Right atrium auricular region (tissue), 2 donors: ENCODE data around the gene HDHD2. TPM values are rescaled to one million over a fixed set of nuclear protein-coding genes. Genes with fewer than 3 reads are reported as not detected.

ENCODE experiments used
- DNase-seq: peaks from one replicate; pipeline ENCODE4 v3.0.0-alpha.2; 2019; ENCODE audit warnings: low spot score
- H3K27ac ChIP-seq, 2 donors: fragments of 200-600 bp; sonication (generic); 1 replicate in 1 of 2; 2 replicates in 1 of 2; pipeline ENCODE4 v1.5.1; 2016 to 2019
- H3K27me3 ChIP-seq, 2 donors: fragments of 200-600 bp; sonication (generic); one replicate each; pipeline versions ENCODE4 v1.5.1 to v1.6.0; 2017 to 2019
- H3K36me3 ChIP-seq: fragments of 200-600 bp; sonication (generic); one replicate; pipeline ENCODE4 v1.5.1; 2016
- H3K4me1 ChIP-seq, 2 donors: fragments of 200-600 bp; sonication (generic); one replicate each; pipeline versions ENCODE4 v1.5.1 to v1.6.0; 2017 to 2019
- H3K4me3 ChIP-seq, 2 donors: fragments of 200-600 bp; sonication (generic); 1 replicate in 1 of 2; 2 replicates in 1 of 2; pipeline ENCODE4 v1.5.1; 2017 to 2019; ENCODE audit warnings: mild to moderate bottlenecking in 1 of 2, moderate library complexity in 1 of 2
- H3K9me3 ChIP-seq, 2 donors: fragments of 200-600 bp; sonication (generic); one replicate each; pipeline ENCODE4 v1.5.1; 2019
- total RNA-seq, 2 donors: library from RNA; depleted of rRNA; stranded (reverse); fragments of >200 nt; gene quantifications; one replicate each; pipeline ENCODE4 v1.1.0, GENCODE V29; 2016
- TF ChIP-seq, protein P1 (sequence below), 2 donors: fragments of 200-600 bp; sonication (generic); IDR thresholded peaks; one replicate each; pipeline ENCODE4 v1.5.1; 2019; ENCODE audit warnings: antibody characterized with exemption in 2 of 2

Gene HDHD2
- total RNA-seq, 2 donors from 2014 or later, result 15.7 to 36.0 TPM

- no peaks in the 10 kb centered on the region for H3K27me3 ChIP-seq
- TF ChIP-seq, protein P1, sequence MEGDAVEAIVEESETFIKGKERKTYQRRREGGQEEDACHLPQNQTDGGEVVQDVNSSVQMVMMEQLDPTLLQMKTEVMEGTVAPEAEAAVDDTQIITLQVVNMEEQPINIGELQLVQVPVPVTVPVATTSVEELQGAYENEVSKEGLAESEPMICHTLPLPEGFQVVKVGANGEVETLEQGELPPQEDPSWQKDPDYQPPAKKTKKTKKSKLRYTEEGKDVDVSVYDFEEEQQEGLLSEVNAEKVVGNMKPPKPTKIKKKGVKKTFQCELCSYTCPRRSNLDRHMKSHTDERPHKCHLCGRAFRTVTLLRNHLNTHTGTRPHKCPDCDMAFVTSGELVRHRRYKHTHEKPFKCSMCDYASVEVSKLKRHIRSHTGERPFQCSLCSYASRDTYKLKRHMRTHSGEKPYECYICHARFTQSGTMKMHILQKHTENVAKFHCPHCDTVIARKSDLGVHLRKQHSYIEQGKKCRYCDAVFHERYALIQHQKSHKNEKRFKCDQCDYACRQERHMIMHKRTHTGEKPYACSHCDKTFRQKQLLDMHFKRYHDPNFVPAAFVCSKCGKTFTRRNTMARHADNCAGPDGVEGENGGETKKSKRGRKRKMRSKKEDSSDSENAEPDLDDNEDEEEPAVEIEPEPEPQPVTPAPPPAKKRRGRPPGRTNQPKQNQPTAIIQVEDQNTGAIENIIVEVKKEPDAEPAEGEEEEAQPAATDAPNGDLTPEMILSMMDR (IDR thresholded peaks at IDR 0.05), result no peak
- H3K4me1 ChIP-seq, result peaks cover 0 to 10% of the 10 kb centered on the region in 2 donors
- H3K9me3 ChIP-seq, result no peaks in the 10 kb centered on the region
- H3K4me3 ChIP-seq, result no peak overlapping the region
- no peaks in the 10 kb centered on the region for H3K36me3 ChIP-seq
- H3K27ac ChIP-seq, result no peak overlapping the region
- no peak for DNase-seq
Observed at GRCh38 chr18:47143153-47143552, 7.1 kb downstream of the HDHD2 start.

GRCh38 chr18:47141289-47141688 is 9.0 kb downstream of the HDHD2 start:
- DNase-seq, result no peak
- TF ChIP-seq, protein P1 (IDR thresholded peaks at IDR 0.05), result no peak
- Histone ChIP-seq H3K4me1 (peaks cover 0 to 10% of the 10 kb centered on the region in 2 donors), H3K27ac (no peak overlapping the region), H3K4me3 (no peak overlapping the region), H3K36me3 (peaks cover 1% of the 10 kb centered on the region), H3K9me3 (no peaks in the 10 kb centered on the region), H3K27me3 (no peaks in the 10 kb centered on the region)

- H3K27ac ChIP-seq, result no peak overlapping the region
- no peak overlapping the region for H3K4me3 ChIP-seq
- H3K36me3 ChIP-seq, result peaks cover 3% of the 10 kb centered on the region
- peaks cover 0 to 4% of the 10 kb centered on the region in 2 donors for H3K4me1 ChIP-seq
- no peaks in the 10 kb centered on the region for H3K27me3 ChIP-seq
- H3K9me3 ChIP-seq, result no peaks in the 10 kb centered on the region
- no peak for DNase-seq
- TF ChIP-seq, protein P1 (IDR thresholded peaks at IDR 0.05), result no peak
Observed at GRCh38 chr18:47121146-47121545, 29.2 kb downstream of the HDHD2 start.

DNA sequence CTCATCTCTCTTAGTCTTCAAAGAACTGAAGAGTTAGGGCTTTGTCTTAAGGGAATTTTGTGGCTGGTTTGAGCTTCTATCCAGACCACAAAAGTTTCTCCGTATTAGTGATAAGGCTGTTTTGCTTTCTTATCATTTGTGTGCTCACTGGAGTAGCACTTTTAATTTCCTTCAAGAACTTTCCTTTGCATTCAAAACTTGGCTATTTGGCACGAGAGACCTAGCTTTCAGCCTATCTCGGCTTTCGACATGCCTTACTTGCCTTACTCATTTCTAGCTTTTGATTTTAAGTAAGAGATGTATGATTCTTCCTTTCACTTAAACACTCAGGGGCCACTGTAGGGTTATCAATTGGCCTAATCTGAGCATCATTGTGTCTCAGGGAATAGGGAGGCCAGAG is 29.9 kb downstream of the HDHD2 start:
- H3K4me1 ChIP-seq, result peaks cover 0 to 4% of the 10 kb centered on the region in 2 donors
- no peaks in the 10 kb centered on the region for H3K27me3 ChIP-seq
- H3K9me3 ChIP-seq, result no peaks in the 10 kb centered on the region
- H3K27ac ChIP-seq, result no peak overlapping the region
- TF ChIP-seq, protein P1 (IDR thresholded peaks at IDR 0.05), result no peak
- no peak overlapping the region for H3K4me3 ChIP-seq
- peaks cover 5% of the 10 kb centered on the region for H3K36me3 ChIP-seq
- DNase-seq, result no peak

GRCh38 chr18:47118981-47119380 is 31.3 kb downstream of the HDHD2 start:
- no peaks in the 10 kb centered on the region for H3K27me3 ChIP-seq
- H3K4me3 ChIP-seq, result no peak overlapping the region
- TF ChIP-seq, protein P1 (IDR thresholded peaks at IDR 0.05), result no peak
- H3K4me1 ChIP-seq, result peaks cover 0 to 4% of the 10 kb centered on the region in 2 donors
- no peaks in the 10 kb centered on the region for H3K9me3 ChIP-seq
- no peak for DNase-seq
- H3K36me3 ChIP-seq, result peaks cover 19% of the 10 kb centered on the region
- H3K27ac ChIP-seq, result no peak overlapping the region

DNA sequence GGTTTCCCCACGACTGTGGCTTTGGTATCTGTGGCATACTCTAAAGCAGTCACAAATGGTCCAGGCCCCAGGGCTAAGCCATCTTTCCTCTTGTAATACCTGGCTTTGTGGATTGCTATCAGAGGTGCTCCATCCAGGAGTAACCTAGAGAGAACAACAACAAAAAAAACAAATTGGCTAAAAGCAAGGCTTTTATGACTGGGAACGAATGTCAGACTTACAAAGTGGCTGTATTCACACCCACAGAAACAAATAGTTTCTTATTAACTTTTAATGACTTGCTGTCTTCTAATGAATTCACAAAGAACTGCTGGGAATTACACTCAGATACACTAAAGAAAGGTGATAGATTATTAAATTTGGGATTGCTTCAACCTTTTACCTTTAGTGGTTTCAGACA is 35.1 kb downstream of the HDHD2 start:
- TF ChIP-seq, protein P1 (IDR thresholded peaks at IDR 0.05), result no peak
- Histone ChIP-seq H3K27ac (no peak overlapping the region), H3K36me3 (peaks cover 49% of the 10 kb centered on the region), H3K9me3 (no peaks in the 10 kb centered on the region), H3K4me1 (peaks cover 0 to 4% of the 10 kb centered on the region in 2 donors), H3K4me3 (no peak overlapping the region), H3K27me3 (no peaks in the 10 kb centered on the region)
- DNase-seq, result no peak
